Lower leg skin (tissue), 4 donors: ENCODE measurements around the gene CPPED1. TPM values are rescaled to one million over a fixed set of nuclear protein-coding genes. Genes with fewer than 3 reads are reported as not detected.
A peak's percentile ranks its signal among the peaks of the same experiment; 100 is the strongest.

Experiments used
- DNase-seq, 2 donors: peaks; one replicate each; pipeline ENCODE4 v3.0.0-alpha.2; 2019; ENCODE audit warnings: low spot score in 2 of 2
- H3K4me3 ChIP-seq: fragments of 200-600 bp; sonication (generic); 2 replicates; pipeline ENCODE4 v1.5.1; 2017; ENCODE audit warnings: mild to moderate bottlenecking, low read depth; ENCODE audit not compliant: poor library complexity, severe bottlenecking
- POLR2A ChIP-seq, 2 donors: fragments of 450-650 bp; IDR thresholded peaks; one replicate each; pipeline ENCODE4 v1.6.1; 2016 to 2017; ENCODE audit warnings: antibody characterized with exemption in 2 of 2, mild to moderate bottlenecking in 1 of 2, moderate library complexity in 1 of 2
- WGBS, 2 donors: methylation state at CpG; one replicate each; pipeline ENCODE4 v1.1.5; 2018; 5-methylcytosine and 5-hydroxymethylcytosine counted together
- intact Hi-C: fragments of 100-400 bp; cut with DNase I; formaldehyde crosslinking; loops from one replicate; pipeline ENCODE4 v1.15.0; 2023; ENCODE audit warnings: low total_unique reads
- total RNA-seq, 4 donors: library from RNA; depleted of rRNA; stranded (reverse); fragments of >200 nt; gene quantifications; one replicate each; pipeline ENCODE4 v1.1.0, GENCODE V29; 2016
- TF ChIP-seq, protein P1 (sequence below), 3 donors: fragments of 450-650 bp; IDR thresholded peaks; one replicate each; pipeline ENCODE4 v1.5.1; 2016; ENCODE audit warnings: antibody characterized with exemption in 3 of 3, mild to moderate bottlenecking in 3 of 3, moderate library complexity in 2 of 3

The CPPED1 gene
- total RNA-seq, 4 donors from 2014 or later = 5.4 to 11.6 (median 8.2) TPM

DNA sequence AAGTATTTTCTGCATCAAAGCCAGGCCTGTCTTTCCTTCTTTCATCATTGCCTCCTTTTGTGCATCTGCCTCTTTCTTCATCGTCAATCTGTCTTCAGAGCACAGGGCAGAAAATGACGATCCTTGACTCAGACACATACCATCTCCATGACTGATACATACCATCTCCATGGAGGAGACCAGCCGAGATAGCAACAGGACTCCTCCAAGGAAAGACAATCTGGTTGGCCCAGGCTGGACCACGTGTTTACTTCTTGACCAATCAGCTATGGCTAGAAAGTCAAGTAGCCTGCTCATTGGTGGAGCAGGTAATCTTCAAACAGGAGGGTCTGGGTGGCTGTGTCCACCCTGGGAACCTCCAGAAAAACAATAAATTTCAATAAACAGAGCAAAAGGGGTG is 164.6 kb downstream of the CPPED1 start:
- TF ChIP-seq POLR2A (IDR thresholded peaks at IDR 0.05) = no peak
- TF ChIP-seq, protein P1, sequence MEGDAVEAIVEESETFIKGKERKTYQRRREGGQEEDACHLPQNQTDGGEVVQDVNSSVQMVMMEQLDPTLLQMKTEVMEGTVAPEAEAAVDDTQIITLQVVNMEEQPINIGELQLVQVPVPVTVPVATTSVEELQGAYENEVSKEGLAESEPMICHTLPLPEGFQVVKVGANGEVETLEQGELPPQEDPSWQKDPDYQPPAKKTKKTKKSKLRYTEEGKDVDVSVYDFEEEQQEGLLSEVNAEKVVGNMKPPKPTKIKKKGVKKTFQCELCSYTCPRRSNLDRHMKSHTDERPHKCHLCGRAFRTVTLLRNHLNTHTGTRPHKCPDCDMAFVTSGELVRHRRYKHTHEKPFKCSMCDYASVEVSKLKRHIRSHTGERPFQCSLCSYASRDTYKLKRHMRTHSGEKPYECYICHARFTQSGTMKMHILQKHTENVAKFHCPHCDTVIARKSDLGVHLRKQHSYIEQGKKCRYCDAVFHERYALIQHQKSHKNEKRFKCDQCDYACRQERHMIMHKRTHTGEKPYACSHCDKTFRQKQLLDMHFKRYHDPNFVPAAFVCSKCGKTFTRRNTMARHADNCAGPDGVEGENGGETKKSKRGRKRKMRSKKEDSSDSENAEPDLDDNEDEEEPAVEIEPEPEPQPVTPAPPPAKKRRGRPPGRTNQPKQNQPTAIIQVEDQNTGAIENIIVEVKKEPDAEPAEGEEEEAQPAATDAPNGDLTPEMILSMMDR (IDR thresholded peaks at IDR 0.05) = no peak
- WGBS, 2 donors = 55 to 58% methylated on average over 4 of the region's 4 CpGs
- no peak overlapping the region for H3K4me3 ChIP-seq
- peak in 1 of 2 donors; percentile 65 for DNase-seq
- intact Hi-C loops = no loop called here

- no peak overlapping the region for H3K4me3 ChIP-seq
- 51 to 54% methylated on average over 10 of the region's 12 CpGs for WGBS, 2 donors
- DNase-seq = no peak
- TF ChIP-seq POLR2A (IDR thresholded peaks at IDR 0.05) = no peak
- TF ChIP-seq, protein P1 (IDR thresholded peaks at IDR 0.05) = no peak
- intact Hi-C loops = no loop called here
Measured at GRCh38 chr16:12637002-12637401, 166.7 kb downstream of the CPPED1 start.

GRCh38 chr16:12629271-12629670 is 174.4 kb downstream of the CPPED1 start:
- DNase-seq = no peak
- intact Hi-C loops = no loop called here
- H3K4me3 ChIP-seq = no peak overlapping the region
- TF ChIP-seq, protein P1 (IDR thresholded peaks at IDR 0.05) = no peak
- TF ChIP-seq POLR2A (IDR thresholded peaks at IDR 0.05) = no peak
- 77 to 81% methylated on average over 9 of the region's 9 CpGs for WGBS, 2 donors

DNA sequence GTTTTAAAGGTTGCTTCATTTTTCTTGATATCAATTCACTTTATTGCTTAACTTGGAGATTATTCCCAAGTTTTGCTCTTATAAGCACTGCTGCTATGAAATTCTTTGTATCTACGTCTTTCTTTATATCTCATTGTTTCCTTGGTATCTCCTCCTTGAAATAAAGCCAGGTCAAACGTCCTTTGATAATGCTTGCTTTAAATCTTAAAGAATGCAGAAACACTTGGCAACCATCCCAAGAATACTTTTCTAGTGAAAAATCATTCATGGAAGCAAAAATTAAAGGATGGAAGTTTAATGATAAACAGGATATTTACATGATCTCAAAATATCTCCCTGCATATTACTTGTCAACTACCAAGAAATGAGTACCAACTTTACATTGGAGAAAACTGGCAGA is 175.2 kb downstream of the CPPED1 start:
- WGBS, 2 donors = 15 to 17% methylated on average over 2 of the region's 2 CpGs
- no peak for DNase-seq
- intact Hi-C loops = no loop called here
- TF ChIP-seq POLR2A (IDR thresholded peaks at IDR 0.05) = no peak
- TF ChIP-seq, protein P1 (IDR thresholded peaks at IDR 0.05) = no peak
- H3K4me3 ChIP-seq = no peak overlapping the region

DNA sequence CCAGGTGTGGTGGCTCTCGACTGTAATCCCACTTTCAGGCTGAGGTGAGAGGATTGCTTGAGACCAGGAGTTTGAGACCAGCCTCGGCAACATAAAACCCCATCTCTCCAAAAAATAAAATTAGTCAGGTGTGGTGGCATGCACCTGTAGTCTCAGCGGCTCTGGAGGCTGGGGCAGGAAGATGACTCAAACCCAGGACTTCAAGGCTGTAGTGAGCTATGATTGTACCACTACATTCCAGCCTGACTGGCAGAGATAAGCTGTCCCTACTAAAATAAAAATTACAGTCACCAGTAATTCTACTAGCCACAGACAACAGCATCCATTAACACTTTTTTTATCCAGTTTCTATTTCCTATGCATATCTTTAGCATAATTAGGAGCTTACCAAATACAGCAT is 176.3 kb downstream of the CPPED1 start:
- intact Hi-C loops = no loop called here
- no peak for DNase-seq
- no peak overlapping the region for H3K4me3 ChIP-seq
- WGBS, 2 donors = 84 to 90% methylated on average over 3 of the region's 3 CpGs
- TF ChIP-seq, protein P1 (IDR thresholded peaks at IDR 0.05) = no peak
- TF ChIP-seq POLR2A (IDR thresholded peaks at IDR 0.05) = no peak

DNA sequence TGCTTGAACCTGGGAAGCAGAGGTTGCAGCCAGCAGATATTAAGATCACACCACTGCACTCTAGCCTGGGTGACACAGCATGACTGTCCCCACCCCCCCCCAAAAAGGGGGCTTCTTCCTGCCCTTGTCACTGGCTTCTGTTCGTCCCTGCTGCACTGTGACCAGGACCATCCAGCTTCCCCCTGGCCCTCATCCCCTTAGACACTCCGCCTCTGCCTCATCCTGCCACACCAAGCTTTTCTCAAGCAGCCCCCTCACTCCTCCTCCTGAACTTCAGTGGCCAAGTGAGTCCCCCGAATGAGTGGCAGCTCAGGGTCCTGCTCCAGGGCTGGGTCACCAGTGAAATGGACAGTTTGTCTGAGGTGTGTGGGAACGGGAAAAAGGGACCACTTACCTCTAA is 177.3 kb downstream of the CPPED1 start:
- TF ChIP-seq POLR2A (IDR thresholded peaks at IDR 0.05) = no peak
- TF ChIP-seq, protein P1 (IDR thresholded peaks at IDR 0.05) = no peak
- WGBS, 2 donors = 77 to 81% methylated on average over 4 of the region's 4 CpGs
- H3K4me3 ChIP-seq = no peak overlapping the region
- intact Hi-C loops = no loop called here
- DNase-seq = no peak
